B cell (primary cell): ENCODE measurements around the gene KRTAP10-7. TPM values are rescaled to one million over a fixed set of nuclear protein-coding genes. Genes with fewer than 3 reads are reported as not detected.
"Not testable (repeated sequence)": the region's sequence is repeated elsewhere in the genome, so short reads cannot be mapped to it uniquely, and the experiment has no call there.

Source experiments
- ATAC-seq: fragments of 200-7000 bp; cut with Tn5 transposase; one replicate; pipeline ENCODE4 v1.10.0; 2021; ENCODE audit warnings: low read depth, mild to moderate bottlenecking, moderate number of reproducible peaks, moderate library complexity
- CTCF ChIA-PET: fragments of 350-600 bp; sonication (Branson Sonifier 250); formaldehyde crosslinking; loops from one replicate; lab custom pipeline; 2021; ENCODE audit warnings: antibody characterized with exemption, inconsistent platforms; lab: Charles Lee
- POLR2A ChIA-PET: fragments of 350-600 bp; sonication (Branson Sonifier 250); formaldehyde crosslinking; loops from one replicate; lab custom pipeline; 2021; ENCODE audit warnings: antibody characterized with exemption; lab: Charles Lee
- DNase-seq: peaks from one replicate; pipeline ENCODE4 v3.0.0; 2013
- H2AFZ ChIP-seq: 2 replicates; pipeline ENCODE4 v1.6.1; 2012; ENCODE audit warnings: mild to moderate bottlenecking, low read depth, low read length; ENCODE audit not compliant: insufficient read depth, poor library complexity, severe bottlenecking
- H3K27ac ChIP-seq, 2 donors: 1 replicate in 1 of 2; 2 replicates in 1 of 2; pipeline ENCODE4 v1.5.1; 2012 to 2013; ENCODE audit warnings: low read length in 2 of 2, mild to moderate bottlenecking in 2 of 2, moderate library complexity in 1 of 2
- H3K27me3 ChIP-seq, 4 experiments: fragments of 200-600 bp in 1 of 4; sonication (generic) in 1 of 4; replicated peaks in 1 of 4; 1 replicate in 2 of 4; 2 replicates in 2 of 4; pipeline versions ENCODE4 v1.6.1 to v1.7.0; 2013 to 2016; ENCODE audit warnings: low read length in 3 of 4, mild to moderate bottlenecking in 2 of 4, mixed read lengths in 1 of 4, moderate library complexity in 1 of 4; ENCODE audit not compliant: insufficient read depth in 4 of 4, control insufficient read depth in 3 of 4; ENCODE audit errors: control extremely low read depth in 1 of 4
- H3K36me3 ChIP-seq, 2 experiments: replicated peaks in 1 of 2; 1 replicate in 1 of 2; 2 replicates in 1 of 2; pipeline versions ENCODE4 v1.6.1 to v1.7.1; 2013; ENCODE audit warnings: low read length in 1 of 2; ENCODE audit not compliant: insufficient read depth in 2 of 2, control insufficient read depth in 1 of 2; ENCODE audit errors: control extremely low read depth in 1 of 2, extremely low read depth in 1 of 2
- H3K4me1 ChIP-seq, 2 donors: fragments of 200-600 bp in 1 of 2; sonication (generic) in 1 of 2; 1 replicate in 1 of 2; 2 replicates in 1 of 2; pipeline versions ENCODE4 v1.5.1 to v1.6.1; 2013 to 2017; ENCODE audit warnings: low read length in 2 of 2; ENCODE audit not compliant: control insufficient read depth in 2 of 2, insufficient read depth in 2 of 2
- H3K4me2 ChIP-seq: replicated peaks from 2 replicates; pipeline ENCODE3; 2012; ENCODE audit warnings: mild to moderate bottlenecking, low read depth, low read length; ENCODE audit not compliant: poor library complexity, severe bottlenecking
- H3K4me3 ChIP-seq, 5 experiments: fragments of 200-600 bp in 1 of 5; sonication (generic) in 1 of 5; 1 replicate in 3 of 5; 2 replicates in 2 of 5; pipeline versions ENCODE4 v1.5.1 to v1.7.0; 2011 to 2016; ENCODE audit warnings: low read length in 4 of 5, mild to moderate bottlenecking in 4 of 5, low read depth in 2 of 5, control low read depth in 1 of 5, moderate library complexity in 1 of 5; ENCODE audit not compliant: insufficient read depth in 1 of 5; ENCODE audit errors: control extremely low read depth in 1 of 5, extremely low read depth in 1 of 5
- H3K79me2 ChIP-seq: fragments of 200-600 bp; sonication (generic); one replicate; pipeline ENCODE4 v1.6.0; 2016; ENCODE audit warnings: low read length; ENCODE audit not compliant: control insufficient read depth, insufficient read depth
- H3K9ac ChIP-seq: fragments of 200-600 bp; sonication (generic); 2 replicates; pipeline ENCODE4 v1.6.1; 2017; ENCODE audit warnings: mild to moderate bottlenecking, low read length, moderate library complexity
- H3K9me3 ChIP-seq, 3 donors: one replicate each; pipeline versions ENCODE4 v1.6.1 to v1.7.1; 2013; ENCODE audit warnings: low read length in 2 of 3; ENCODE audit not compliant: control insufficient read depth in 2 of 3, insufficient read depth in 1 of 3; ENCODE audit errors: control extremely low read depth in 1 of 3
- H4K20me1 ChIP-seq: 2 replicates; pipeline ENCODE4 v1.6.0; 2012; ENCODE audit warnings: mild to moderate bottlenecking, low read length; ENCODE audit not compliant: insufficient read depth, control insufficient read depth, poor library complexity, severe bottlenecking
- H3K27ac Mint-ChIP-seq: one replicate; pipeline ENCODE4 v1.8.0; 2021; ENCODE audit warnings: mixed read lengths
- H3K27me3 Mint-ChIP-seq: one replicate; pipeline ENCODE4 v1.8.0; 2021; ENCODE audit warnings: mixed read lengths
- H3K4me1 Mint-ChIP-seq: one replicate; pipeline ENCODE4 v1.8.0; 2021; ENCODE audit warnings: mixed read lengths
- H3K4me3 Mint-ChIP-seq: one replicate; pipeline ENCODE4 v1.8.0; 2021; ENCODE audit warnings: mixed read lengths
- H3K9me3 Mint-ChIP-seq: one replicate; pipeline ENCODE4 v1.8.0; 2022; ENCODE audit warnings: mixed read lengths; ENCODE audit not compliant: insufficient read depth
- EZH2 ChIP-seq: IDR thresholded peaks from 2 replicates; pipeline ENCODE4 v1.6.1; 2012; ENCODE audit warnings: borderline replicate concordance, low read depth, mild to moderate bottlenecking, moderate library complexity, low read length; ENCODE audit not compliant: insufficient read depth, poor library complexity, severe bottlenecking
- WGBS: methylation state at CpG from one replicate; pipeline ENCODE4 v1.1.5; 2013; ENCODE audit warnings: missing lambda C conversion rate; ENCODE audit not compliant: insufficient coverage; 5-methylcytosine and 5-hydroxymethylcytosine counted together
- intact Hi-C: fragments of 100-400 bp; cut with micrococcal nuclease; formaldehyde crosslinking; loops from one replicate; pipeline ENCODE4 v1.10.0; 2022
- polyA plus RNA-seq: library from polyadenylated mRNA; depleted of rRNA; stranded (reverse); fragments of >200 nt; gene quantifications from 2 replicates; pipeline ENCODE4 v1.2.3, GENCODE V29; 2012
- total RNA-seq, 2 donors: library from RNA; stranded (reverse); fragments of 120-200 nt in 1 of 2; gene quantifications; 1 replicate in 1 of 2; 2 replicates in 1 of 2; pipeline versions ENCODE4 v1.2.3 to v1.2.4, GENCODE V29; 2013 to 2022
- TF ChIP-seq, protein P1 (sequence below): fragments of 200-600 bp; IDR thresholded peaks from one replicate; pipeline ENCODE4 v1.8.0; 2022; ENCODE audit warnings: antibody characterized with exemption, mild to moderate bottlenecking

KRTAP10-7 gene
- total and polyA plus RNA-seq, 2 donors (not counting 1 experiment from before 2014, with no cell fraction given) = not detected

DNA sequence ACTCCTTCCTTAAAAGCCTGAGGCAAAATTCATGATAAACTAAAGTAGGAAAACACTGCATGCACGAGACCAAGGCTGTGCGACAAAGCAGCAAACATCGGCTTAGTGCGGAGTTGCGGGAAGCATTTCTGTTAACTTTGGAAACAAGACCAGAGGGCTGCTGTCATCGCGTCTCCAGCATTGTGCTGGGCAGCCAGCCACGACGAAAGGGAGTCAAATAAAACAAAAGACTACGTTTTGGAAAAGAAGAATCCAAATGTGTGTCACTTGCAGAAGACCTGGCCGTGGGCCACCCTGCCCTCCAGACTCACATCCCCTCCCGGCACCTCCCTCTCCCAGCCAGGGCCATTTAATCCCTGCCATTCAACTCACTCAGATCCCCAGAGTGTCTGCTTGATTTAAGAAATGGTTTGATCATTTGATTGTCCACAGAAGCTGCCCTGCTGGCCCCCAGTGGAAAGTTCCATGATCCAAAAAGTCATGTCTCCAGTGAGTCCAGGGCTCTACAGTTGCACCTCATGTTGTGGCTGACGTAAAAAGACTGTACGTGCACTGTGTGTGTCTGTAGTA is 43.4 kb downstream of the KRTAP10-7 start:
- no peaks in the 10 kb centered on the region for H4K20me1 ChIP-seq
- Mint-ChIP-seq H3K9me3 (peaks cover 11% of the 10 kb centered on the region), H3K27ac (no peak overlapping the region), H3K4me3 (no peak overlapping the region), H3K27me3 (peaks cover 18% of the 10 kb centered on the region), H3K4me1 (no peaks in the 10 kb centered on the region)
- no peak overlapping the region for H3K27ac ChIP-seq
- 92% methylated on average over 9 of the region's 14 CpGs for WGBS
- no peak overlapping the region for H3K9ac ChIP-seq
- H3K4me1 ChIP-seq = no peaks in the 10 kb centered on the region
- H3K79me2 ChIP-seq = no peaks in the 10 kb centered on the region
- ATAC-seq = no peak
- CTCF ChIA-PET = no interaction called here
- H3K36me3 ChIP-seq = no peaks in the 10 kb centered on the region
- H2AFZ ChIP-seq = no peak overlapping the region
- peaks cover 0 to 32% (median 12%) of the 10 kb centered on the region in 3 donors for H3K9me3 ChIP-seq
- intact Hi-C loops = no loop called here
- peaks cover 0 to 18% (median 1%) of the 10 kb centered on the region in 4 experiments for H3K27me3 ChIP-seq
- no peak overlapping the region for H3K4me2 ChIP-seq
- no peak overlapping the region for H3K4me3 ChIP-seq
- TF ChIP-seq, protein P1, sequence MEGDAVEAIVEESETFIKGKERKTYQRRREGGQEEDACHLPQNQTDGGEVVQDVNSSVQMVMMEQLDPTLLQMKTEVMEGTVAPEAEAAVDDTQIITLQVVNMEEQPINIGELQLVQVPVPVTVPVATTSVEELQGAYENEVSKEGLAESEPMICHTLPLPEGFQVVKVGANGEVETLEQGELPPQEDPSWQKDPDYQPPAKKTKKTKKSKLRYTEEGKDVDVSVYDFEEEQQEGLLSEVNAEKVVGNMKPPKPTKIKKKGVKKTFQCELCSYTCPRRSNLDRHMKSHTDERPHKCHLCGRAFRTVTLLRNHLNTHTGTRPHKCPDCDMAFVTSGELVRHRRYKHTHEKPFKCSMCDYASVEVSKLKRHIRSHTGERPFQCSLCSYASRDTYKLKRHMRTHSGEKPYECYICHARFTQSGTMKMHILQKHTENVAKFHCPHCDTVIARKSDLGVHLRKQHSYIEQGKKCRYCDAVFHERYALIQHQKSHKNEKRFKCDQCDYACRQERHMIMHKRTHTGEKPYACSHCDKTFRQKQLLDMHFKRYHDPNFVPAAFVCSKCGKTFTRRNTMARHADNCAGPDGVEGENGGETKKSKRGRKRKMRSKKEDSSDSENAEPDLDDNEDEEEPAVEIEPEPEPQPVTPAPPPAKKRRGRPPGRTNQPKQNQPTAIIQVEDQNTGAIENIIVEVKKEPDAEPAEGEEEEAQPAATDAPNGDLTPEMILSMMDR = no peak
- TF ChIP-seq EZH2 = no peak
- POLR2A ChIA-PET = no interaction called here
- no peak for DNase-seq

DNA sequence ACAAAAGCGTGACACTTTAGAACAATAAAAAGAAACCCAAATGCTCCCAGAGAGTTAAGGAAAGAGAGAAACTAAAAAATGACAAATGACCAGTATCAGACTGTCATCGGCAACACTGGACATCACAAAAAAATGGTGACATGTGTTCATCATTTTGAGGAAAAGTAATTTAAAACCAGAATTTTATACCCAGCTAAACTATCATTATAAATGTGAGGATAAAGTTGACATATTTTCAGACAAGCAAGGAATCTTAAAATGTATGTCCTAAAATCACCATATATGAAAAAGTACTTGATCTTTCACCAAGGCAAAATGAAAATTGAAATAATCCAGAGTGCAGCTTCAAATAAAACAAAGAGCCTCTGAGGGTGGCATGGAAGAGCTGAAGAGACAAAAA is 44.5 kb downstream of the KRTAP10-7 start:
- Histone ChIP-seq H3K4me1 (no peaks in the 10 kb centered on the region), H3K27ac (no peak overlapping the region), H3K27me3 (peaks cover 0 to 11% (median 1%) of the 10 kb centered on the region in 4 experiments), H3K36me3 (no peaks in the 10 kb centered on the region), H3K79me2 (no peaks in the 10 kb centered on the region), H2AFZ (no peak overlapping the region), H3K4me2 (no peak overlapping the region), H3K4me3 (no peak overlapping the region), H4K20me1 (no peaks in the 10 kb centered on the region), H3K9ac (no peak overlapping the region), H3K9me3 (peaks cover 0 to 23% (median 12%) of the 10 kb centered on the region in 3 donors)
- DNase-seq (no peak), ATAC-seq (no peak)
- Mint-ChIP-seq H3K27ac (no peak overlapping the region), H3K9me3 (peaks cover 10% of the 10 kb centered on the region), H3K27me3 (peaks cover 13% of the 10 kb centered on the region), H3K4me3 (no peak overlapping the region), H3K4me1 (no peaks in the 10 kb centered on the region)
- ChIA-PET CTCF (no interaction called here), POLR2A (no interaction called here)
- intact Hi-C loops = no loop called here
- no CpG with 5 or more reads among the region's 2 CpGs for whole genome bisulfite sequencing
- TF ChIP-seq, protein P1 = no peak
- TF ChIP-seq EZH2 = no peak

DNA sequence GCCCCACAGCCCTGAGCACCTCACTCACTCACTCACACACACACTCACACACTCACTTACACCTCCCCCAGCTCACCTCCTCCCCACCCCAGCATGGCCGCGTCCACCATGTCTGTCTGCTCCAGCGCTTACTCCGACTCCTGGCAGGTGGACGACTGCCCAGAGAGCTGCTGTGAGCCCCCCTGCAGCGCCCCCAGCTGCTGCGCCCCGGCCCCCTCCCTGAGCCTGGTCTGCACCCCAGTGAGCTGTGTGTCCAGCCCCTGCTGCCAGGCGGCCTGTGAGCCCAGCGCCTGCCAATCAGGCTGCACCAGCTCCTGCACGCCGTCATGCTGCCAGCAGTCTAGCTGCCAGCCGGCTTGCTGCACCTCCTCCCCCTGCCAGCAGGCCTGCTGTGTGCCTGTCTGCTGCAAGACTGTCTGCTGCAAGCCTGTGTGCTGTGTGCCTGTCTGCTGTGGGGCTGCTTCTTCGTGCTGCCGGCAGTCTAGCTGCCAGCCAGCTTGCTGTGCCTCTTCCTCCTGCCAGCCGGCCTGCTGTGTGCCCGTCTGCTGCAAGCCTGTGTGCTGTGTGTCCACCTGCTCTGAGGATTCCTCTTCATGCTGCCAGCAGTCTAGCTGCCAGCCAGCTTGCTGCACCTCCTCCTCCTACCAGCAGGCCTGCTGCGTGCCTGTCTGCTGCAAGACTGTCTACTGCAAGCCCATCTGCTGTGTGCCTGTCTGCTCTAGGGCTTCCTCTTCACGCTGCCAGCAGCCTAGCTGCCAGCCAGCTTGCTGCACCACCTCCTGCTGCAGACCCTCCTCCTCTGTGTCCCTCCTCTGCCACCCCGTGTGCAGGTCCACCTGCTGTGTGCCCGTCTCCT is 46.2 kb downstream of the KRTAP10-7 start, which contains the start of gene KRTAP10-11:
KRTAP10-11 (plus strand) TSS at position 49 of the 856 bp plus-strand sequence; CDS start at position 94, 45 bp downstream.
- H3K4me3 Mint-ChIP-seq, POLR2A ChIA-PET, H3K79me2 ChIP-seq, H3K36me3 ChIP-seq, H3K27me3 Mint-ChIP-seq, H3K27ac ChIP-seq, H3K4me1 Mint-ChIP-seq, H3K4me1 ChIP-seq, H2AFZ ChIP-seq, intact Hi-C loops, H3K4me3 ChIP-seq, H3K27me3 ChIP-seq, CTCF ChIA-PET, ATAC-seq, DNase-seq, H4K20me1 ChIP-seq, H3K27ac Mint-ChIP-seq, H3K9ac ChIP-seq, H3K9me3 Mint-ChIP-seq, H3K4me2 ChIP-seq: not testable (repeated sequence)
- 79% methylated on average over 21 of the region's 21 CpGs for WGBS
- peaks cover 0 to 13% (median 4%) of the 10 kb centered on the region in 3 donors for H3K9me3 ChIP-seq
